MM.1S (cell line): ENCODE measurements around the gene CAMKK1.

Experiments
- EZH2 ChIP-seq: fragments of 300-600 bp; sonication (generic); optimal IDR thresholded peaks from 2 replicates; pipeline ENCODE3; 2017; ENCODE audit warnings: low read depth, mild to moderate bottlenecking, antibody characterized with exemption, low read length, mixed read lengths
- EZH2phosphoT487 ChIP-seq: fragments of 300-600 bp; sonication (generic); IDR thresholded peaks from 2 replicates; pipeline ENCODE4 v1.6.1; 2018; ENCODE audit warnings: antibody characterized with exemption, low read length
- TF ChIP-seq, protein P1 (sequence below): fragments of 300-600 bp; sonication (generic); IDR thresholded peaks from 2 replicates; pipeline ENCODE4 v1.5.1; 2016; ENCODE audit warnings: antibody characterized with exemption, low read length, mixed read lengths

DNA sequence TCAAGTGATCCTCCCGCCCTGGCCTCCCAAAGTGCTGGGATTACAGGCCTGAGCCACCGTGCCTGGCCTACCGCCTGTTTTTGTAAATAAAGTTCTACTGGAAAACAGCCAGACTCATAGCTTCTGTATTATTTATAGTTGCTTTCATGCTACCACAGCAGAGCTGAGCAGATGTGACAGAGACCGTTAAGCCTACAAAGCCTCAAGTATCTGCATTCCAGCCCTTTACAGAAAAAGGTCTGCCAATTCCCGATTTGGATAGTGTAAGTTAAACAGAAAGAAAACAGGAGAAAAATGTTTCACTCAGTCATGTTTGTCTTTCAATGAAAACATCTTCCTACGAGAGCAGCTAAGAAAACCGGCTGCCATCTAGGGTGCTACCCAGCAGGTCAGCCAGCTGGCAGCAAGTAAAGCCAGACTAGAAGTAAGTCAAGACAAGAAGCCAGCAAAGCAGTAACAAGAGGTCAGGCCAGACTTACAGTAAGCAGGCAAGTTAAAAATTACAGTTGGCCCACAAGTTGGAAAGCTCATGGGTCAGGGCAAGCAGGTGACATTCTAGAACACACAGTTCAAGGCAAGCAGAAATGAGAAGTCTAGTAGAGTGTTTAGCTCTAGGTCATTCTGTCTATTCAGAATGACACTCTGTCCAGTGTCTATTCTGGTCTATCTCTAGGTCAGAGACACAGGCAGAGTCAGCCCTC is 64.6 kb downstream of the CAMKK1 start:
- TF ChIP-seq, protein P1, sequence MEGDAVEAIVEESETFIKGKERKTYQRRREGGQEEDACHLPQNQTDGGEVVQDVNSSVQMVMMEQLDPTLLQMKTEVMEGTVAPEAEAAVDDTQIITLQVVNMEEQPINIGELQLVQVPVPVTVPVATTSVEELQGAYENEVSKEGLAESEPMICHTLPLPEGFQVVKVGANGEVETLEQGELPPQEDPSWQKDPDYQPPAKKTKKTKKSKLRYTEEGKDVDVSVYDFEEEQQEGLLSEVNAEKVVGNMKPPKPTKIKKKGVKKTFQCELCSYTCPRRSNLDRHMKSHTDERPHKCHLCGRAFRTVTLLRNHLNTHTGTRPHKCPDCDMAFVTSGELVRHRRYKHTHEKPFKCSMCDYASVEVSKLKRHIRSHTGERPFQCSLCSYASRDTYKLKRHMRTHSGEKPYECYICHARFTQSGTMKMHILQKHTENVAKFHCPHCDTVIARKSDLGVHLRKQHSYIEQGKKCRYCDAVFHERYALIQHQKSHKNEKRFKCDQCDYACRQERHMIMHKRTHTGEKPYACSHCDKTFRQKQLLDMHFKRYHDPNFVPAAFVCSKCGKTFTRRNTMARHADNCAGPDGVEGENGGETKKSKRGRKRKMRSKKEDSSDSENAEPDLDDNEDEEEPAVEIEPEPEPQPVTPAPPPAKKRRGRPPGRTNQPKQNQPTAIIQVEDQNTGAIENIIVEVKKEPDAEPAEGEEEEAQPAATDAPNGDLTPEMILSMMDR: no peak
- TF ChIP-seq EZH2: no peak
- no peak for TF ChIP-seq EZH2phosphoT487
